Activated naive CD4-positive, alpha-beta T cell treated with anti-CD3 and anti-CD28 coated beads for 36 hours (primary cell): ENCODE measurements around the gene RNF32. TPM values are rescaled to one million over a fixed set of nuclear protein-coding genes. Genes with fewer than 3 reads are reported as not detected.

ENCODE experiments used
- CTCF ChIA-PET: fragments of 350-600 bp; sonication (Branson Sonifier 250); formaldehyde crosslinking; loops from one replicate; lab custom pipeline; 2021; ENCODE audit warnings: antibody characterized with exemption; lab: Charles Lee
- DNase-seq: peaks from one replicate; pipeline ENCODE4 v3.0.0-alpha.2; 2020
- H3K27ac Mint-ChIP-seq: one replicate; pipeline ENCODE4 v1.8.0; 2021; ENCODE audit warnings: mild to moderate bottlenecking, mixed read lengths
- H3K27me3 Mint-ChIP-seq: one replicate; pipeline ENCODE4 v1.8.0; 2021; ENCODE audit warnings: low read depth, mixed read lengths
- H3K36me3 Mint-ChIP-seq: one replicate; pipeline ENCODE4 v1.8.0; 2021; ENCODE audit warnings: low read depth, mixed read lengths
- H3K4me1 Mint-ChIP-seq: one replicate; pipeline ENCODE4 v1.8.0; 2021; ENCODE audit warnings: low read depth, mixed read lengths
- H3K4me3 Mint-ChIP-seq: one replicate; pipeline ENCODE4 v1.8.0; 2021; ENCODE audit warnings: mild to moderate bottlenecking, moderate library complexity, mixed read lengths
- H3K9me3 Mint-ChIP-seq: one replicate; pipeline ENCODE4 v1.8.0; 2021; ENCODE audit warnings: mixed read lengths
- intact Hi-C: fragments of 100-400 bp; cut with micrococcal nuclease; formaldehyde crosslinking; loops from one replicate; pipeline ENCODE4 v1.15.1; 2023
- total RNA-seq, 2 experiments: library from RNA; stranded (reverse); gene quantifications; one replicate each; pipeline ENCODE4 v1.2.3, GENCODE V29; 2021

Gene RNF32
- under 1 TPM; 0.31 to 0.64 TPM for total RNA-seq

DNA sequence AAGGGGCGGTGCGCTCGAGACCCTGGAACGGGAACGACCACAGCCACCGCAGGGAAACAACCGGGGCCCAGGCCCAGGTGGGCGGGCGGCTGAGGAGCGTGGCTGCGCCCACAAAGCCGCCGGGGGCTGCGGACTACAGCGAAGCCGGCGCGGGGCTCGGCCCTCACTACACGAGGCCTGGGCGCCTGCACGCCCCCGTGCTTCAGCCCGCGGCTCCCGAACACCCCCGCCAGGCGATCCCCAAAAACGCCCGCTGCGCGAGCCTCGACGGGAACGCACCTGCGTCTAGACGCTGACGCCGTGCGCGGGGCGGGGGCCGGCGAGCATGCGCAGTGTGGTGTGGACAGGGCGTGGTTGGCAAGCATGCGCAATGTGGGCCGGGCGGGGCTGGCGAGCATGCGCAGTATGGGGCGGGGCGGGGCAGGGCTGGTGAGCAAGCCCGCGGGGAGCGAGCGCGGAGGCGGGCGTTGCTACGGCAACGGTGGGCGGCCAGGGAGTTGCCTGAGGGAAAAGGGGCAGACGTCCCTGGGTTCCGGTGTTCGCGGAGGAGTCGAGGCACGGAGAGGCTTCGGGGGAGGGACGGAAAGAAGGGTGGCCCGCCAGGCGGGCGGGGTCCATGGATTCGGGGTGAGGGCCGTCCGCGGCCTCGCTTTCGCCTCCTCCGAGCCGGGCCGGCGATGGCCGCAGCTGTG is at the start of gene RNF32:
Gene RNF32 (plus strand): TSS at position 518 of the 692 bp plus-strand sequence. CDS start 3,104 bp downstream, outside the sequence.
- Mint-ChIP-seq H3K9me3 (peaks cover 4% of the 10 kb centered on the region), H3K27me3 (peaks cover 28% of the 10 kb centered on the region), H3K4me3 (peak within 1 kb of the TSS; percentile 78), H3K27ac (no peak within 1 kb of the TSS), H3K36me3 (peaks cover 6% of the 10 kb centered on the region), H3K4me1 (peaks cover 10% of the 10 kb centered on the region)
- intact Hi-C loops, result loop anchor here (1.0 to 10.0 kb wide), 7 partner anchors 27 to 996 kb away; partner anchors contain the start of genes LMBR1 and RBM33
- CTCF ChIA-PET, result no interaction called here
- peak; percentile 98 for DNase-seq

DNA sequence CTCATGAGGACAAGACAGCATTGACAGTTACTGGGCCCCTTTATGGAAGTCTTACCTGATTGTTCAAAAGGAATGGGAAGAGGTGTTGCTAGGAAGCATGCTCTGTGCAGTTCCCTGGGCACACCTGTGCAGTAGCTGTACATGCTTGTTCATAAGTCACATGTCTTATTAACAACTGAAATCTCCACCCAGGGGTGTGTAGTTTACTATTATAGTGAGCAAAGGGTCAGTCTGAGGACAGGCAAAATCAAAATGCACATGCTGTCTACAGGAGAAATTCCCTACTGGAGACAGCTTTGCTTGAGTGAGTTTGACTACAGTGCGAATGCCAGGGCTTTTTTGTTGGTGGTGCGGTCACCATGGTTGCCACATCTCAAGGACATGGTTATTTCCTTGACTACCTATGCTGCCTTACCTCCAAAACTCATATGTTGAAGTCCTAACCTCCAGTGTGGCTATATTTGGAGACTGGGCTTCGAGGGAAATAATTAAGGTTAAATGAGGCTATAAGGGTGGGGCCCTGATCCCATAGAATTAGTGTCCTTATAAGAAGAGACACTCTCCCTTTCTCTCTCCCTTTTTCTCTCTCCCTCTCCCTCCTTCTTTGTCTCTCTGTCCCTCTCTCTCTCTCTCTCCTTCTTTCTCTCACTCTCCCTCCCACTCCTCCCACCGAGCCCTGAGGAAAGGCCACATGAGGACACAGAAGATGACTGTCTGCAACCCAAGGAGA is 48.3 kb upstream of the RNF32 start:
- Mint-ChIP-seq H3K9me3 (peaks cover 4% of the 10 kb centered on the region), H3K27me3 (peaks cover 9% of the 10 kb centered on the region), H3K27ac (no peak overlapping the region), H3K36me3 (peaks cover 1% of the 10 kb centered on the region), H3K4me1 (no peaks in the 10 kb centered on the region), H3K4me3 (no peak overlapping the region)
- intact Hi-C loops, result no loop called here
- DNase-seq, result no peak
- CTCF ChIA-PET, result no interaction called here

DNA sequence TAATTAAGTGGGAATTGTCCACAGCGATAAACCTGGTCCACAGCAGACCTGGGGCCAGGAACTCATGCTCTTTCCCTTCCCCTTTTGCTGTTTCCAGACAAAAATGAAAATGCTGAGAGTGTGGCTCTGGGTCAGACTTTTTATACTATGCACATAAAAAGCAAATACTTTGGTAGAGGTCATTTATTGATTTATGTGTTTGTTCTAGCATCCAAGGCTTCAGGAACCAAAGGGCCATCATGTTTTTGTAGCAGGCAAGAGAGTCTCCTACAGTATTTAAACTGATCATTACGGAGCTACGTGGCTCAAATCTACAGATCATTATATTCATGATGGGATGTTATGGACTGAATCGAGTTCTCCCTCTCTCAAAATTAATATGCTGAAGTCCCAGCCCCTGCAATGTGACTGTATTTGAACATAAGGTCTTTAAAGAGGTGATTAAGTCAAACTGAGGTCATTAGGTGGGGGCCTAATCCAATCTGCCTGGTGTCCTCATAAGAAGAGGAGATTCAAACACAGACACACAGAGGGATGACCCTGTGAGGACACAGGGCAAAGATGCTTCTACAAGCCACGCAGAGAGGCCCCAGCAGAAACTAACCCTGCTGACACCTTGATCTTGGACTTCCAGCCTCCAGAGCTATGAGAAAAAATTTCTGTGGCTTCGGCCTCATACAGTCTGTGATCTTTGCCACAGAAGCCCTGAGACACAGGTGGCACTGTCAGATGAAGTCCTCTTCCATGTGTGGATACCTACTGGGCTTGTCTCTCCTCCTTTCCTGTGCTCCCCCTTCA is 46.1 kb upstream of the RNF32 start:
- no peaks in the 10 kb centered on the region for H3K4me1 Mint-ChIP-seq
- CTCF ChIA-PET, result no interaction called here
- no peak for DNase-seq
- H3K27ac Mint-ChIP-seq, result no peak overlapping the region
- H3K4me3 Mint-ChIP-seq, result no peak overlapping the region
- peaks cover 1% of the 10 kb centered on the region for H3K36me3 Mint-ChIP-seq
- intact Hi-C loops, result no loop called here
- peaks cover 4% of the 10 kb centered on the region for H3K9me3 Mint-ChIP-seq
- peaks cover 9% of the 10 kb centered on the region for H3K27me3 Mint-ChIP-seq

DNA sequence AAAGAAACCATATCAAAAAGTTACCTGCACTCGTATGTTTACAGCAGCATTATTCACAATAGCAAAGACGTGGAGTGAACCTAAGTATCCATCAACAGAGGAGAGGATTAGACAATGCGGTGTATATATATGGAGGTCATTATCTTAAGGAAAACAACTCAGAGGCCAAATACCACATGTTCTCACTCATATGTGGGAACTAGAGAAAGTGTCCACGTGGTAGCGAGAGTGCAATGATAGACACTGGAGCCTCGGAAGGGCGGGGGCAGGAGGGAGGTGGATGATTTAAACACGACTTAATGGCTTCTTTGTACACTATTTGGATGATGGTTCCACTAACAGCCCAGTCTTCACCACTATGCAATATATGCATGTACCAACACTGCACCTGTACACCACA is 40.1 kb upstream of the RNF32 start:
- Mint-ChIP-seq H3K27me3 (peaks cover 18% of the 10 kb centered on the region), H3K4me3 (no peak overlapping the region), H3K4me1 (no peaks in the 10 kb centered on the region), H3K27ac (no peak overlapping the region), H3K36me3 (no peaks in the 10 kb centered on the region), H3K9me3 (no peaks in the 10 kb centered on the region)
- intact Hi-C loops, result no loop called here
- CTCF ChIA-PET, result no interaction called here
- no peak for DNase-seq

DNA sequence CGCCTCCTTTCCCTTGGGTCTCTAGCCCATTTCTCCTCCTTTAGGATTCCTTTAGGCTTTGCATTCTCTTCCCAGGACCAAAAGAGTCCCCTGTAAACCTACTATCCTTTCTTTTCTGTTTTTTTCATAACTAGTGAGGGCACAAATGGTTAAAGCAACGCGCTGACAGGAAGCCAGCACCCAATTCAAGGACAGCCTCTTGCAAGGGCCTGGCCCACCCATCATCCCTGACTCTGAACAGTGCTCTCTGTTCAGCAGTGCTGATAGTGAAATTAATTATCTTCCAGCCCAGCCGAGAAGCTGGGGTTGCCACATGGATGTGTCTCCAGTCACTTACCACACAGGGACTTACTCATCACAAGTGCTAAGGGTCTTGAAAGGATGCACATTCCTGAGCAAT is 38.3 kb upstream of the RNF32 start:
- H3K36me3 Mint-ChIP-seq, result no peaks in the 10 kb centered on the region
- no peak overlapping the region for H3K4me3 Mint-ChIP-seq
- intact Hi-C loops, result no loop called here
- DNase-seq, result no peak
- no peaks in the 10 kb centered on the region for H3K4me1 Mint-ChIP-seq
- no peaks in the 10 kb centered on the region for H3K9me3 Mint-ChIP-seq
- CTCF ChIA-PET, result no interaction called here
- H3K27ac Mint-ChIP-seq, result no peak overlapping the region
- H3K27me3 Mint-ChIP-seq, result peaks cover 23% of the 10 kb centered on the region

DNA sequence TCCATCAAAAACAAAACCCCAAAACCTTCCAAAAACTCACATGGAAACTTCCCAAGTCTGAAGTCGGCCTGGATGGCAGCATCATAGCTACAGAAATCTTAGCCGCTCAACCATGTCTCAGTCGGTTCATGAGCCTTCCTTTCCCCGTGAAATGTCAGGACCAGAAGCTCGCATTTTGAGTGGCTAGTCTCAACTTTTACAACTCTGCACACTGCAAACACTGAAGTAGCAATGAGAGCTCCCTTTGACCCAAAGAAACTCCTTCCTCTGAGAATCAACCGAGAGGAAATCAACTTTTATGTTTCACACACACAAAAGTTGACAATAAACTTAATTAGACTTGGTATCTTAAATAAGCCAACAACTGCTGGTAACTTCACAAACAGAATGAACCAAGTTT is 37.6 kb upstream of the RNF32 start:
- Mint-ChIP-seq H3K4me3 (no peak overlapping the region), H3K27ac (no peak overlapping the region), H3K9me3 (no peaks in the 10 kb centered on the region), H3K4me1 (peaks cover 2% of the 10 kb centered on the region), H3K27me3 (peaks cover 23% of the 10 kb centered on the region), H3K36me3 (no peaks in the 10 kb centered on the region)
- no peak for DNase-seq
- intact Hi-C loops, result no loop called here
- CTCF ChIA-PET, result no interaction called here

DNA sequence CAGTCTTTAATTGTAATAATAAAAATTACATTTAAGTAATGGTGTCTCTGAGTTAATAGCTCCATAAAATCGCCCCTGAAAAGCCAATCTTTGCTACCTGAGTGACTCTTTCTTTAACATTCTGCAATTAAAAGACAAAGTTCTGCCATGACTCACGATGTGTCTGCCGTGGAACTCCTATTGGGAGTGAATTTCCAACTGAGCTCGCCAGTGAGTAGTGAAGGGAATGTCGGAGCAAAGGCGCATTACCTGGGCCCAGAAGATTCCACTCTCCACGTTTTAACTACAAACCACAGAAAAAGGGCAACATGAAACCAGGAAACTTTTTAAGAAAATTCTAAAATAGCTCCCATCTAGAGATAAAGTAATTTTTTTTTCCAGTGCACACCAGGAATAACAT is 36.9 kb upstream of the RNF32 start:
- H3K27ac Mint-ChIP-seq, result no peak overlapping the region
- H3K4me3 Mint-ChIP-seq, result no peak overlapping the region
- H3K4me1 Mint-ChIP-seq, result peaks cover 5% of the 10 kb centered on the region
- intact Hi-C loops, result no loop called here
- peaks cover 29% of the 10 kb centered on the region for H3K27me3 Mint-ChIP-seq
- no peak for DNase-seq
- CTCF ChIA-PET, result no interaction called here
- H3K9me3 Mint-ChIP-seq, result no peaks in the 10 kb centered on the region
- H3K36me3 Mint-ChIP-seq, result no peaks in the 10 kb centered on the region

DNA sequence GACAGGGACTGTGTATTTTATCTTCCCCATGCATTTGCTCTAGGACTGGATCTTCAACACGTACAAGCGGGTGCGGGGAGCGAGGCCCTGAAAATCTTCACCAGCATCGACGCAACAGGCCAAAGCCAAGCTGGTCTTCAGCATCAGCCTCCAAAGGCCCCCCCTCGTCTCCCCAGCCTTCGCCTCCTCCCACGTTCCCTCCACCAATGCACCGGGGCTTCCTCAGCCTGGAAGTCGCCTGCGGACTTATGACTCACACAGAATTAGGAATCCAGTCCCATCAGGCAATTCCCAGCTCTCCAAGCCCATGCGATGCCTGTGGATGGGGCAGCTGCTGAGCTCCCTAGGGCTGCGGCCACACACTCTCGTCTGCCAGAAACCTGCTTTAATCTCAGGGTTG is 36.3 kb upstream of the RNF32 start:
- Mint-ChIP-seq H3K27me3 (peaks cover 32% of the 10 kb centered on the region), H3K4me1 (peaks cover 7% of the 10 kb centered on the region), H3K4me3 (no peak overlapping the region), H3K36me3 (no peaks in the 10 kb centered on the region), H3K27ac (no peak overlapping the region), H3K9me3 (no peaks in the 10 kb centered on the region)
- no peak for DNase-seq
- intact Hi-C loops, result no loop called here
- CTCF ChIA-PET, result no interaction called here

DNA sequence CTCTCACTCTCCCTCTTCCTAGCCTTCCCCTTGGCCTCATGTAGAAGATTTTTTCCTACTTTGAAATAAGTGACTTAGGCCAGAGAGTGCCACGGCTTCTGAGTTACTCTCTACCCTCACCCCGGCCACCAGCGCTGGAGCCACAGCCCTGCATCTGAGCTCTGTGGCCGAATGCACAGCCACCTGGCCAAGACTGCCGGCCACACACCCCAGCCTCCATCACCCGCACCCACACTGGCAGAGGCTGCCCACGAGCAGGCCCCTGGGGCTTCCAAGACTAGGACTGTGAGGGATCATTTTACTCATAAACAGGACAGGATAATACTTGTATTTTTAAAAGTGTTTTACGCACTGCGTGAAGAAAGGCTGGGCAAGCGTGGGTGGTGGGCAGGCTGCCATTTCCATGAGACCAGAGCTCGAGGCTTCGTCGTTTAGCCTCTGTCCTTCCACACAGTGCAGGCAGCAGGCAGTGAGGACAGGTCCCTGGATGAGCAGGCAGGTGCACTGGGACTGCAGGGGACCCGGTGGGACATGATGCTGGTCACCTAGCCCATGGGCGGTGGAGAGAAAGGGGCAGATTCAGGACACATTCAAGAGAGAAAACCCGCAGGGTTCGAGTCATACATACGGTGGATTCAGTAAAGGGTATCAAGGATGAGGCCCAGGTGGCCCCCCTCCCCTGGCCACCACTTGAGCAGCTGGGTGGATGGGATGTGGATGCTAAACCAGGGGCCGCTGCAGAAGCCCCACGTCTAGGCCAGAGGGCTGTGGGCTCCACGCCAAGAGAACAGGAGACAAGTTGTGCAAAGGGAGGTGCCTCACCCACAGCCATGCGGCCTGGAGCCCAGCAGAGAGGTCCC is 35.5 kb upstream of the RNF32 start:
- Mint-ChIP-seq H3K36me3 (no peaks in the 10 kb centered on the region), H3K27me3 (peaks cover 32% of the 10 kb centered on the region), H3K4me3 (no peak overlapping the region), H3K9me3 (no peaks in the 10 kb centered on the region), H3K27ac (no peak overlapping the region), H3K4me1 (peaks cover 7% of the 10 kb centered on the region)
- intact Hi-C loops, result no loop called here
- DNase-seq, result no peak
- CTCF ChIA-PET, result no interaction called here

DNA sequence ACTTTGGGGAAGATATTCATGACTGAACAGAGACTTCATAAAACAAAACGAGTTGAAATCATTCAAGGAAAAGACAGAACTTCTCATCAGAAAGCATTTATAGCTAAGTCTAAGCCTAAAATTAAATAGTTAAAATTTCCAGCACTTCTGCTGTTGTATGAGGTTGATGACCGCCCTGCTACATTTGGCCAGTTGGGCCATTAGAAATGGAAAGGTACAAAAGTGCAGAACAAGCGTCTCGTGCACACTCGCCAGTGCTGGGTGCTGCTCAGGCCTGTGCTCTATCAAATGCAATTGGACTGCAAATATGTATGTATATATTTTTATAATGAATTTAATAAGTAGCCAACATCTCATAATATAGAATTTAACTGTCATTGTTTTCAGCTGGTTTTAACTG is 34.4 kb upstream of the RNF32 start:
- H3K36me3 Mint-ChIP-seq, result no peaks in the 10 kb centered on the region
- H3K4me3 Mint-ChIP-seq, result no peak overlapping the region
- DNase-seq, result no peak
- CTCF ChIA-PET, result interaction anchor here (0.7 kb wide), 1 partner anchor 352 kb away, joined by 4 read pairs; no protein-coding TSS in a partner anchor
- peaks cover 32% of the 10 kb centered on the region for H3K27me3 Mint-ChIP-seq
- no peak overlapping the region for H3K27ac Mint-ChIP-seq
- intact Hi-C loops, result no loop called here
- H3K9me3 Mint-ChIP-seq, result no peaks in the 10 kb centered on the region
- H3K4me1 Mint-ChIP-seq, result peaks cover 7% of the 10 kb centered on the region

DNA sequence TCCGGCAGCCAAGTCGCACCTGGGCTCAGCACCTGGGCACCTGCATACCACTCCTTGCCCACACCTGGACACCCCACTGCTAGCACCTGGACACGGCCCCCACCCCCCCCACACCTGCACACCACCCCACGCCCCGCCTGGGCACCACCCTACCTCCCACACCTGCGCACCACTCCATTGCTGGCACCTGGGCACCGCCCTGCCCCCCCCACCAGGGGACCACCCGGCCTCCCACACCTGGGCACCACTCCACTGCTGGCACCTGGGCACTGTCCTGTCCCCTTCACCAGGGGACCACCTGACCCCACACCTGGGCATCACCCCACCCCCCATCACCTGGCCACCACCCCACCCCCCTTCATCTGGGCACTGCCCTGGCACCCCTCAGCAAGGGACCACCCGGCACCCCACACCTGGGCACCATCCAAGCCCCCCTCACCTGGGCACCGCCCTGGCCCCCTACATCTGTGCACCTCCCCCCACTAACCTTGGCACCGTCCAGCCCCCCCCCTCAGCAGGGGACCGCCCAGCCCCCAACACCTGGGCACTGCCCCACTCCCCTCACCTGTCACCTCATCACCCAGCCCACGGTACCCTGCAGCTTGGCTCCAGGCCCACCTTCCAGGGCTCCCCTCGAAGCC is 33.8 kb upstream of the RNF32 start:
- Mint-ChIP-seq H3K27ac (no peak overlapping the region), H3K4me3 (no peak overlapping the region), H3K4me1 (peaks cover 7% of the 10 kb centered on the region), H3K9me3 (no peaks in the 10 kb centered on the region), H3K27me3 (peaks cover 32% of the 10 kb centered on the region), H3K36me3 (no peaks in the 10 kb centered on the region)
- intact Hi-C loops, result no loop called here
- CTCF ChIA-PET, result interaction anchor here (0.7 kb wide), 1 partner anchor 352 kb away, joined by 4 read pairs; no protein-coding TSS in a partner anchor
- DNase-seq, result no peak
